Activated CD4-positive, alpha-beta T cell treated with anti-CD3 and anti-CD28 coated beads for 48 hours (primary cell): ENCODE data around the gene CNEP1R1.
"Not testable (repeated sequence)": the region's sequence is repeated elsewhere in the genome, so short reads cannot be mapped to it uniquely, and the experiment has no call there.

Source experiments
- DNase-seq: peaks from one replicate; pipeline ENCODE4 v3.0.0-alpha.2; 2020

Gene CNEP1R1, protein sequence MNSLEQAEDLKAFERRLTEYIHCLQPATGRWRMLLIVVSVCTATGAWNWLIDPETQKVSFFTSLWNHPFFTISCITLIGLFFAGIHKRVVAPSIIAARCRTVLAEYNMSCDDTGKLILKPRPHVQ

GRCh38 chr16:50024684-50025536 is at the start of gene CNEP1R1:
CNEP1R1 (plus strand) TSS chr16:50025225; CDS start chr16:50025316, 91 bp downstream.
- DNase-seq, result peak; percentile 94

DNA sequence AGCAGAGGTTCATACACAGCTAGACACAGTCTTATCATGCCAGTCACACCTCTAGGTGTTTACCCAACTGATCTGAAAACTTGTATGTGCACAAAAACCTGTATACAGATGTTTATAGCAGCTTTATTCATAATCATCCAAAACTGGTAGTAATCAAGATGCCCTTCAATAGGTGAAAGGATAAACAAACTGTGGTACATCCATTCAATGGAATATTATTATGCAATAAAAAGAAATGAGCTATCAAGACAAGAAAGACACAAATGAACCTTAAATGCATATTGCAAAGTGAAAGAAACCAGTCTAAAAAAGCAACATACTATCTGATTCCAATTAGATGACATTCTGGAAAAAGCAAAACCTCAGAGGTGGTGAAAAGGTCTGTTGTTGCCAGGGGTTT is 47.6 kb upstream of the CNEP1R1 start:
- no peak for DNase-seq

DNA sequence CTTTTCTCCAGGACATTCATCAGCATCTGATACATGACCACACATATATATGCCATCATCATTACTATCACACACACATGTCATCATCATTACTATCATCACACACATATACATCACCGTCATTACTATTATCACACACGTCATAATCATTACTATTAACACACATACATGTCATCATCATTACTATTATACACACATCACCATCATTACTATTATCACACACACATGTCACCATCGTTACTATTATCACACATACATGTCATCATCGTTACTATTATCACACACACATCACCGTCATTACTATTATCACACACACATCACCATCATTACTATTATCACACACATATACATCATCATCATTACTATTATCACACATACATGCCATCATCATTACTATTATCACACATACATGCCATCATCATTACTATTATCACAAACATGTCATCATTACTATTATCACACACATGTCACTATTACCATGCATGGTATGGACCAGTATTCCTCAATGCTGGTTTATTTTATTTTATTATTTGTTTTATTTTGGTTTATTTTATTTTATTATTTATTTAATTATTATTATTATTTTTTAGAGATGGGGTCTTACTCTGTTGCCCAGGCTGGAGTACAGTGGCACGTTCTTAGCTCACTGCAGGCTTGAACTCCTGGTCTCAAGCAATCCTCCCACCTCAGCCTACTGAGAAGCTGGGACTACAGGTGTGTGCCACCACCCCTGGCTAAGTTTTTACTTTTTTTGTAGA is 46.3 kb upstream of the CNEP1R1 start:
- DNase-seq, result no peak

DNA sequence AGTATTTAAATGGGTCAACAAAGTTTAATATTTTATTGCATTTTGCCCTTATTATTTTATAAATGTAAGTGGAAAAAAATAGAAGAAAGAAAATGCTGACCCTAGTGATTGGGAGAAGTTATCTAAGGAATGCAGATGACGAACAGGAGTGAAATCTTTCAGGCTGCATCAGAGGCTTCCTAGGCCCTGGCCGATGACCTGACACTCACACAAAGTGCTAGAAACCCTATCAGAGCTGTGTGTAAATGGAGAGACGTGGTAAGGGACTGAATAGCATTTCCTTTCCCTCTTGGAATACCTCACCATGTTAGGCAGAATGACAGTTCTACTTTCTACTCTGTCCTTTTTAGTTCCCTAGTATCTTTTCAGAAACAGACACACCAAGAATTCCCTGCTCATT is 44.9 kb upstream of the CNEP1R1 start:
- no peak for DNase-seq

GRCh38 chr16:49986351-49987124 is 38.5 kb upstream of the CNEP1R1 start:
- DNase-seq, result no peak

- no peak for DNase-seq
Measured at GRCh38 chr16:49987381-49987780, 37.6 kb upstream of the CNEP1R1 start.

DNA sequence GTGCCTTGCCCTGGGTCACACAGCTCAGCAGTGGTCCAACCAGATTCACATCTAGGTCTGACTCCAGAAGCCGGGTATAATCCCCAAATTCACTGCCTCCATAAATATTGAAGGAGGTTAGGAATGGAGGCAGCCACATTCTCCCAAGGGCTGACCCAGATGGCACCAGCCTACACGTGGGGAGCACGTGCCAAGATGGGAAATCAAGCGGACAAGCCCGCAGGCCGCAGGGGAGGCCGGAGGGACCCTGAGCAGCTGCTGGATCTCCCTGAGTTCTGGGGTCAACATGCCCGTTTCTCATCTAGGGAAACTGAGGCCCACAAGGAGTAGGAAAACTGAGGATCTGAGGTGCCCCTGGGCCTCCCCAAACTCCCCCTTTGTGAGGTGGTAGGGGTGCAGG is 32.2 kb upstream of the CNEP1R1 start:
- no peak for DNase-seq

GRCh38 chr16:49993579-49993978 is 31.4 kb upstream of the CNEP1R1 start:
- no peak for DNase-seq

DNA sequence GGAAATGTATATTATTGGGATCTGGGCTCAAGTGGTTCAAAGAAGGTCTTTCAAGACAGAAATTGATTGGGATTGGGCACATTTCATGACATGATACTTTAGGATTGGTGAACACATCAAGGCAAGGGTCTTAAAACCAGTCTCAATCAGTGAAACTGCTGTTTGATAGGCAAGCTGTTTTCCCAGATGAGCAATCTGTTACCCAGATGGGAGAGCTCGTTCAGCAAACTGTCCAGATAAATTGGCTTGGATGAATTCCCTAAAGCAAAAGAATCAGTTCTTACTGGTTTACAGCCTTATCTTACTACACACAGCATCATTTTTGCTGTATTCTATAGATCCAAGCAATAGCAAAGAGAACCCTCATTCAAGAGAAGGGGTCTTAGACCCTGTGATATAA is 31.0 kb upstream of the CNEP1R1 start:
- no peak for DNase-seq

- no peak for DNase-seq
Measured at GRCh38 chr16:49995720-49996119, 29.3 kb upstream of the CNEP1R1 start.

DNA sequence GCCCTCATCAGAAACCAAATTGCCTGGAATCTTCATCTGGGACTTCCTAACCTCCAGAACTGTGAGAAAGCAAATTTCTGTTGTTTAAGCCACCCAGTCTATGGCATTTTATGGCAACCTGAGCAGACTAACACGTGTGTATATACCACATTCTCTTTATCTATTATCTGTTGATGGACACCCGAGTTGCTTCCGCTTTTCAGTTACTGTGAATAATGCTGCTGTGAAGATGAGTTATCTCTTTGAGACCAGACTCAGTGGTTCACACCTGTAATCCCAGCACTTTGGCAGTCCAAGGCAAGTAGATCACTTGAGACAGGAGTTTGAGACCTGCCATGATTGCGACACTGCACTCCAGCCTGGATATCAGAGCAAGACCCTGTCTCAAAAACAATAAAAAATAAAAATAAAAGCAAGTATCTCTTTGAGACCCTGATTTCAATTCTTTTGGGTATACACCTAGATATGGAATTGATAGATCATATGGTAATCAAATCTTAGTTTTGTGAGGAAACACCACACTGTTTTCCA is 27.2 kb upstream of the CNEP1R1 start:
- DNase-seq, result no peak

DNA sequence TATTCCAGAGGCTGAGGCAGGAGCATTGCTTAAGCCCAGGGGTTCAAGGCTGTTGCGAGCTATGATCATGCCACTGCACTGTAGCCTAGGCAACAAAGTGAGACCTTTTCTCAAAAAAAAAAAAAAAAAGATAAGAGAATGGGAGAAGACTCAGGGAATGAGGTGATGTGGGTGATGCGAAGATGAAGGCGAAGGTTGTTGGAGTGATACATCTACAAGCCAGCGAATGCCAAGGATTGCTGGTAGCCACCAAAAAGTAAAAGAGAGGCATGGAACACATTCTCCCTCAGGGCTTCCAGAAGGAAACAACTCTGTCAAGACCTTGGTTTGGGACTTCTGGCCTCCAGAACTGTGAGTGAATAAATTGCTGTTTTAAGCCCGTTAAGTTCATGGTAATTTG is 26.0 kb upstream of the CNEP1R1 start:
- no peak for DNase-seq

GRCh38 chr16:50001144-50001543 is 23.9 kb upstream of the CNEP1R1 start:
- no peak for DNase-seq

- DNase-seq, result no peak
Measured at GRCh38 chr16:50002190-50002589, 22.8 kb upstream of the CNEP1R1 start.

GRCh38 chr16:50004239-50004638 is 20.8 kb upstream of the CNEP1R1 start:
- no peak for DNase-seq

DNA sequence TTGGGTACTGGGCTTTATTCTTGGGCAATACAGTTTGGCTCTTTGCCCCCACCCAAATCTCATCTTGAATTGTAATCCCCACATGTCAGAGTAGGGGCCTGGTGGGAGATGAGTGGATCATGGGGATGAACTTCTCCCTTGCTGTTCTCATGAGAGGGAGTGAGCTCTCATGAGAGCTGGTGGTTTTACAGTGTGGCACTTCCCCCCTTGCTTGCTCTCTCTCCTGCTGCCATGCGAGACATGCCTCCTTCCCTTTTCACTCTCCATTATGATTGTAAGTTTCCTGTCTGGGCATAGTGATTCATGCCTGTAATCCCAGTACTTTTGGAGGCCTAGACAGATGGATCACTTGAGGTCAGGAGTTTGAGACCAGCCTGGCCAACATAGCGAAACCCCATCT is 18.1 kb upstream of the CNEP1R1 start:
- no peak for DNase-seq

DNA sequence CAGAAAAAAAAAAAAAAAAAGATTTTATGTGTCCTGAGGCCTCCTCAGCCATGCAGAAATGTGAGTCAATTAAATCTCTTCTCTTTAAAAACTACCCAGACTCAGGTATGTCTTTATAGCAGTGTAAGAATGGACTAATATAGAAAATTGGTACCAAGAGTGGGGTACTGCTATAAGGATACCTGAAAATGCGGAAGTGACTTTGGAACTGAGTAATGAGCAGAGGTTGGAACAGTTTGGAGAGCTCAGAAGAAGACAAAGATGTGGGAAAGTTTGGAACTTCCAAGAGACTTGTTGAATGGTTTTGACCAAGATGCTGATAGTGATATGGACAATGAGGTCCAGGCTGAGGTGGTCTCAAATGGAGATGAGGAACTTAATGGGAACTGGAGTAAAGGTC is 17.3 kb upstream of the CNEP1R1 start:
- no peak for DNase-seq

- no peak for DNase-seq
Measured at GRCh38 chr16:50010212-50010611, 14.8 kb upstream of the CNEP1R1 start.

DNA sequence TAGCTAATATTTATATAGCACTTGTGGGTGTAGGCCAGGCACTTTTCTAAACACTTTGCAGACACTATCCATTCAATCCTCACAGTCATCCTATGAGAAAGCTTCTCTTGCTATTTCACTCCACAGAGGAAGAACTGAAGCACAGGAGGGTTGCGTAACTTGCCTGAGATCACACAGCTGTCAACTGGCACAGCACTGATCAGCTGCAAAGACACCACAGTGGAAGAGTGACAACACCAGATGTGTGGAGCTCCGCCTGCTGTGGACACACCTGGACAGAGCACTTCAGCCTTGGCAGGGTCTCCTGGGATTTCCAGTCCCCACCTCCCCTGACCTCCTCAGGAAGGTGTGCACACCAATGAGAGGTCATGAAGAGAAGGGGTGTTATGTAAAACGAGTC is 13.3 kb upstream of the CNEP1R1 start:
- DNase-seq, result no peak

GRCh38 chr16:50012182-50012581 is 12.8 kb upstream of the CNEP1R1 start:
- no peak for DNase-seq

- not testable (repeated sequence) for DNase-seq
Measured at GRCh38 chr16:50014211-50014610, 10.8 kb upstream of the CNEP1R1 start.

DNA sequence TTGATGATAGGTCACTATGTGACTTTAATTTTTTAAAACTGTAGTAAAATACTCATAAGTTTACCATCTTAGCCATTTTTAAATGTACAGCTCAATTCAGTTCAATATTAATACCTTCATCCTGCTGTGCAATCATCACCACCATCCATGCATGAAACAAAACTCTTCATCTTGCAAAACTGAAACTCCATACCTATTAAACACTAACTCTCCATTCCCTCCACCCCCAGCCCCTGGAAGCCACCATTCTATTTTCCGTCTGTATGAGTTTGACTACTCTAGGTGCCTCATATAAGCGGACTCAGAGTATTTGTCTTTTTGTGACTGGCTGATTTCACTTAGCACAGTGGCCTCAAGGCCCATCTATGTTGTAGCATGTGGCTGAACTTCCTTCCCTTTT is 9.4 kb upstream of the CNEP1R1 start:
- no peak for DNase-seq

- DNase-seq, result no peak
Measured at GRCh38 chr16:50017553-50017952, 7.5 kb upstream of the CNEP1R1 start.
